ENCODE data around the gene DHX40. TPM values are rescaled to one million over a fixed set of nuclear protein-coding genes. Genes with fewer than 3 reads are reported as not detected.

The DHX40 gene
- total and polyA plus RNA-seq, 2 of the 13 experiments (the other 11 are each of a cell fraction or from before 2014, with no cell fraction given), result 22.2 to 37.0 TPM

GRCh38 chr17:59634632-59635541 is 69.5 kb downstream of the DHX40 start (continued):
- TF ChIP-seq, protein P1, sequence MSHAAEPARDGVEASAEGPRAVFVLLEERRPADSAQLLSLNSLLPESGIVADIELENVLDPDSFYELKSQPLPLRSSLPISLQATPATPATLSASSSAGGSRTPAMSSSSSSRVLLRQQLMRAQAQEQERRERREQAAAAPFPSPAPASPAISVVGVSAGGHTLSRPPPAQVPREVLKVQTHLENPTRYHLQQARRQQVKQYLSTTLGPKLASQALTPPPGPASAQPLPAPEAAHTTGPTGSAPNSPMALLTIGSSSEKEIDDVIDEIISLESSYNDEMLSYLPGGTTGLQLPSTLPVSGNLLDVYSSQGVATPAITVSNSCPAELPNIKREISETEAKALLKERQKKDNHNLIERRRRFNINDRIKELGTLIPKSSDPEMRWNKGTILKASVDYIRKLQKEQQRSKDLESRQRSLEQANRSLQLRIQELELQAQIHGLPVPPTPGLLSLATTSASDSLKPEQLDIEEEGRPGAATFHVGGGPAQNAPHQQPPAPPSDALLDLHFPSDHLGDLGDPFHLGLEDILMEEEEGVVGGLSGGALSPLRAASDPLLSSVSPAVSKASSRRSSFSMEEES (CRISPR knock-in tag; IDR thresholded peaks at IDR 0.05), result no peak
- TF ChIP-seq GMEB1 (CRISPR knock-in tag; IDR thresholded peaks at IDR 0.05; ENCODE audit: borderline replicate concordance) (no peak), ZNF17 (CRISPR knock-in tag; IDR thresholded peaks at IDR 0.05) (no peak), ZNF441 (CRISPR knock-in tag; IDR thresholded peaks at IDR 0.05; ENCODE audit: borderline replicate concordance) (no peak), ZBTB26 (CRISPR knock-in tag; IDR thresholded peaks at IDR 0.05; ENCODE audit: borderline replicate concordance) (no peak), THAP9 (CRISPR knock-in tag; IDR thresholded peaks at IDR 0.05; ENCODE audit: borderline replicate concordance) (no peak)

Measured in HepG2 (cell line).